Type B pancreatic cell (in vitro differentiated cells): ENCODE results near the gene LDLRAD4. TPM values are rescaled to one million over a fixed set of nuclear protein-coding genes. Genes with fewer than 3 reads are reported as not detected.

ENCODE experiments used
- DNase-seq: peaks from one replicate; pipeline ENCODE4 v3.0.0; 2021; ENCODE audit warnings: mixed read lengths; ENCODE audit not compliant: unreplicated experiment; ENCODE audit errors: extremely low spot score
- H3K27ac Mint-ChIP-seq: 2 replicates; pipeline ENCODE4 v1.8.0; 2021; ENCODE audit warnings: mild to moderate bottlenecking, mixed read lengths
- H3K27me3 Mint-ChIP-seq: 2 replicates; pipeline ENCODE4 v1.8.0; 2021; ENCODE audit warnings: mixed read lengths
- H3K36me3 Mint-ChIP-seq: 2 replicates; pipeline ENCODE4 v1.8.0; 2021; ENCODE audit warnings: mixed read lengths
- H3K4me1 Mint-ChIP-seq: one replicate; pipeline ENCODE4 v1.8.0; 2021; ENCODE audit warnings: mixed read lengths; ENCODE audit not compliant: unreplicated experiment
- H3K4me3 Mint-ChIP-seq: 2 replicates; pipeline ENCODE4 v1.8.0; 2021; ENCODE audit warnings: mild to moderate bottlenecking, mixed read lengths
- H3K9me3 Mint-ChIP-seq: 2 replicates; pipeline ENCODE4 v1.8.0; 2021; ENCODE audit warnings: mixed read lengths
- total RNA-seq: library from RNA; stranded (reverse); gene quantifications from 2 replicates; pipeline ENCODE4 v1.2.1, GENCODE V29; 2021; ENCODE audit warnings: low replicate concordance
- TF ChIP-seq, protein P1 (sequence below): fragments of 200-600 bp; sonication (generic); conservative IDR thresholded peaks from 2 replicates; pipeline ENCODE4 v1.5.0; 2021; ENCODE audit warnings: antibody characterized with exemption, mild to moderate bottlenecking

The LDLRAD4 gene
- total RNA-seq, 1 donor from 2014 or later: 2.4 TPM

DNA sequence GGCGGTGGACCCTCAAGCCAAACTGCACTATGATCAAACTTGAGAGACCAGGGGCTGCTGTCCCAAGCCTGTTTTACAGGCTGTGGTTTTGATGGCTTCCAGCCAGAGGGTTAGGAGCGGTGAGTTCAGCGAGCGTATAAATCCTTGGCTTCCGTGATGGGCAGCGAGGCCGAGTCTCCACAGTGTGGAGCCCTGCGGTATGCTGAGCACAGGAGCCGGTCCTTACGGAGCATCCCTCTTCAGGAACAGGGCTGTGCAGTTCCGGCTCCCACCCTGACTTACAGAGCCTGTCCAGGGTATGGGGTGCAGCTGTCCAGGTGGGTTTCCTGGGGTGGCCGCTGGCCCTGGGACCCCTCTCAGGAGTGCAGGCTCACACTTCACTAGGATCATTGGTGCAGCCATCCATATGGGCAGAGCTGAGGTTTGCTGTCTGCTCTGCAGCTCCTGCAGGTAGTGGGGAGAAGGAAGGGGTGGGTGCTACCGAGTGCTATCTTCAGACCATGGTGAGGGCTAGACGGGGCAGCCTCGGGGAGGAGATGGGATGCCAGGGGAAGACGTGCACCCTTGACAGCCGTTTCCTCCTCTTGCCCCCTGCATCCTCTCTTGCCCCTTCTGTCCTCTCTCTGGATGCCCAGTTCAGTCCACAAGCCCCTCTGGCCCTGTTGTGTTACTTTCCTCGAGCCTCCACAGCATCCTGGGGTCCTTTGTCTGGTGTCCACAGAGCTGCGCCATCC, 403.5 kb downstream of the LDLRAD4 start:
- no peaks in the 10 kb centered on the region for H3K4me1 Mint-ChIP-seq
- DNase-seq: no peak
- H3K27ac Mint-ChIP-seq: no peak overlapping the region
- TF ChIP-seq, protein P1, sequence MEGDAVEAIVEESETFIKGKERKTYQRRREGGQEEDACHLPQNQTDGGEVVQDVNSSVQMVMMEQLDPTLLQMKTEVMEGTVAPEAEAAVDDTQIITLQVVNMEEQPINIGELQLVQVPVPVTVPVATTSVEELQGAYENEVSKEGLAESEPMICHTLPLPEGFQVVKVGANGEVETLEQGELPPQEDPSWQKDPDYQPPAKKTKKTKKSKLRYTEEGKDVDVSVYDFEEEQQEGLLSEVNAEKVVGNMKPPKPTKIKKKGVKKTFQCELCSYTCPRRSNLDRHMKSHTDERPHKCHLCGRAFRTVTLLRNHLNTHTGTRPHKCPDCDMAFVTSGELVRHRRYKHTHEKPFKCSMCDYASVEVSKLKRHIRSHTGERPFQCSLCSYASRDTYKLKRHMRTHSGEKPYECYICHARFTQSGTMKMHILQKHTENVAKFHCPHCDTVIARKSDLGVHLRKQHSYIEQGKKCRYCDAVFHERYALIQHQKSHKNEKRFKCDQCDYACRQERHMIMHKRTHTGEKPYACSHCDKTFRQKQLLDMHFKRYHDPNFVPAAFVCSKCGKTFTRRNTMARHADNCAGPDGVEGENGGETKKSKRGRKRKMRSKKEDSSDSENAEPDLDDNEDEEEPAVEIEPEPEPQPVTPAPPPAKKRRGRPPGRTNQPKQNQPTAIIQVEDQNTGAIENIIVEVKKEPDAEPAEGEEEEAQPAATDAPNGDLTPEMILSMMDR: no peak
- H3K9me3 Mint-ChIP-seq: no peaks in the 10 kb centered on the region
- H3K27me3 Mint-ChIP-seq: peaks cover 16% of the 10 kb centered on the region
- no peak overlapping the region for H3K4me3 Mint-ChIP-seq
- no peaks in the 10 kb centered on the region for H3K36me3 Mint-ChIP-seq

DNA sequence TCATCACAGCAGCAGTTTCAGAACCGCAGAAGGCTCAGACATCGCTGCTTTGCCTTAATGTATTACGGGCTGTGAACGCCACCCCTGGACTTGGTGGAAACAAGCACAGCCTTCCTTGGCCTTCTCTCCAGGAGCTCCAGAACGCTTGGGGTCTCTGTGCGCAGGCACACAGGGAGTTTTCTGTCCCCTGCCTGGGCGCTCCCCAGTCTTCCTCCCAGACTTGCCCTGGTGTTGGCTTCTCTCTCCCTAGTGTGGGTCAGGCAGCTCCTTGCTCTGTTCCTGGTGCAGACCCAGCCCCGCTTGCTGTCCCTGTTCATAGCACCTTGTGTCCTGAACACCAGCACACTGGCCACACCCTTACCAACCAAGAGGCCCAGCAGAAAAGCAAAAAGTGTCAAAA, 404.2 kb downstream of the LDLRAD4 start:
- Mint-ChIP-seq H3K4me1 (no peaks in the 10 kb centered on the region), H3K27ac (no peak overlapping the region), H3K36me3 (no peaks in the 10 kb centered on the region), H3K9me3 (no peaks in the 10 kb centered on the region), H3K4me3 (no peak overlapping the region), H3K27me3 (peaks cover 16% of the 10 kb centered on the region)
- TF ChIP-seq, protein P1: no peak
- DNase-seq: no peak

DNA sequence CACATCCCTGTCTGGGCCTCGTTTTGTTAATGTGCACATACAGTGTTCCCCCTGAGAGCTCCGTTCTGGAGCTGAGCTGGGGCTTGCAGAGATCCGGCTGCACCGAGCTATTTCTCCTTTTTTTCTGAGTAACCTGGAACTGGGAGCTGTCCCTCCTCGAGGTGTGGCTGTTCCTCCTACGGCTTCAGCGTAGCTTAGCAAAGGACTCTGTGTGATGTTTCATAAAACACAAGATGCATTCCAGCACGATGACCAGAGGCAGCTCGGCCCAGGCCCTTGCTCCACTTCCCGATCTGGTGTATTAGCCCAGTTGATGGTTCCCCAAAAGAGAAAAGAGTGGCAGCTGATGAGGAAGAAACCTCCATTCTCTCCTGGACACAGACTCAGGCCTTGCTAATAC, 404.8 kb downstream of the LDLRAD4 start:
- H3K4me3 Mint-ChIP-seq: no peak overlapping the region
- TF ChIP-seq, protein P1: no peak
- DNase-seq: no peak
- H3K27me3 Mint-ChIP-seq: peaks cover 16% of the 10 kb centered on the region
- no peaks in the 10 kb centered on the region for H3K36me3 Mint-ChIP-seq
- no peaks in the 10 kb centered on the region for H3K4me1 Mint-ChIP-seq
- no peak overlapping the region for H3K27ac Mint-ChIP-seq
- H3K9me3 Mint-ChIP-seq: no peaks in the 10 kb centered on the region

DNA sequence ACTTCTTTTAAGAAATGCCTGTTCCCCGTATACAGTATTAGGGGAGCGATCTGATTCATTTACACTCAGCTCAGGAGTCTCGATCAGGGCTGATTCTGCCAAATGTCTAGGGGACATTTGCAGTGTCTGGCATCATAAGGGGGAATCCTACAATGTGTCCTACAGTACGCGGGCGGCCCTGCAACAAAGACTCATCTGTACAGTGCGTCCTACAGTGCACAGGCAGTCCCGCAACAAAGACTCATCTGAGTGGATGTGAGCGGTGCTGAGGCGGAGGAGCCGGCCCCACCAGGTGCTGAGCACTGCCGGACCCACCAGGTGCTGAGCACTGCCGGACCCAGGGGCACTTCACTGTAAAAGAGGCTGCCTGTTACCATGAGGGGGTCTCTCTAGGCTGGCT, 405.3 kb downstream of the LDLRAD4 start:
- Mint-ChIP-seq H3K27me3 (peaks cover 17% of the 10 kb centered on the region), H3K9me3 (no peaks in the 10 kb centered on the region), H3K4me1 (no peaks in the 10 kb centered on the region), H3K36me3 (no peaks in the 10 kb centered on the region), H3K4me3 (no peak overlapping the region), H3K27ac (no peak overlapping the region)
- no peak for DNase-seq
- TF ChIP-seq, protein P1: no peak

DNA sequence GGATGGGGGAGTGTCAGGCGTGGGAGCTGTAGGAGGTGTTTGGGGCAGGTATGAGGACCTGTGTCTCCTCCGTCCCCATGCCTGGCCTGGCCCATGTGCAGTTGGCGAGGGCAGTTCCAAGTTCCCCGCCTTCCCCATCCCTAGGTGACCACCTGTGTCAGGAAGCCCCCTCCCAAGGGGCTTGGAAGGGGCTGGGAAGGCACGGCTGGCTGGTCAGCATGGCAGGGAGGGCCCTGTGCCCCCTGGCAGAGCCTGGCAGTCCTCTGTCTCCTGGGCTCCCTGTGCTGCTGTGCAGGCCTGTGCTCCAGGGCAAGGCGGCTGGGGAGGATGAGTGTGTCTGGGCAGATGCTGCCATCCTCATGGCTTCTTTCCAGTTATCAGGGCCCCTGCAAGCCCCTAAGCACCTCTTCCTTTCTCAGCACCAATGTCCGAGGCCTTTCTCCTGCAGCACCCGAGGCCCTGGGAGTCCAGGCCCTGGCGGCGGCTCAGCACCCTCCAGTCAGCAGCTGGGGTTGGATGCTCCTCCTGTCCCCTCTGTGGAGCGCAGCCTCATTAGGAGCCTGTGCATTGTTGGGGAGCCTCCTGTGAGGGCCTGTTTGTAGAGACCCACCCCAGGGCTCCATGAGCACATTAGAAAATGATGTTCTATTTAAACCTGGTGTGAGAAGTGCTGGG, 406.1 kb downstream of the LDLRAD4 start:
- TF ChIP-seq, protein P1: no peak
- Mint-ChIP-seq H3K27me3 (peaks cover 23% of the 10 kb centered on the region), H3K9me3 (no peaks in the 10 kb centered on the region), H3K27ac (no peak overlapping the region), H3K36me3 (no peaks in the 10 kb centered on the region), H3K4me3 (no peak overlapping the region), H3K4me1 (no peaks in the 10 kb centered on the region)
- no peak for DNase-seq
